Fibroblast of lung (primary cell): ENCODE measurements around the gene RHBDF2.

Experiments used
- EZH2 ChIP-seq: IDR thresholded peaks from 2 replicates; pipeline ENCODE4 v1.5.1; 2012; ENCODE audit warnings: low read length, control low read depth, mild to moderate bottlenecking; ENCODE audit errors: missing control alignments
- TF ChIP-seq, protein P1 (sequence below), 2 donors: IDR thresholded peaks in 1 of 2; conservative IDR thresholded peaks in 1 of 2; 1 replicate in 1 of 2; 2 replicates in 1 of 2; pipeline ENCODE4 v1.5.1; 2011 to 2012; ENCODE audit warnings: low read length in 2 of 2, control low read depth in 1 of 2, inconsistent platforms in 1 of 2, low read depth in 1 of 2, mild to moderate bottlenecking in 1 of 2

DNA sequence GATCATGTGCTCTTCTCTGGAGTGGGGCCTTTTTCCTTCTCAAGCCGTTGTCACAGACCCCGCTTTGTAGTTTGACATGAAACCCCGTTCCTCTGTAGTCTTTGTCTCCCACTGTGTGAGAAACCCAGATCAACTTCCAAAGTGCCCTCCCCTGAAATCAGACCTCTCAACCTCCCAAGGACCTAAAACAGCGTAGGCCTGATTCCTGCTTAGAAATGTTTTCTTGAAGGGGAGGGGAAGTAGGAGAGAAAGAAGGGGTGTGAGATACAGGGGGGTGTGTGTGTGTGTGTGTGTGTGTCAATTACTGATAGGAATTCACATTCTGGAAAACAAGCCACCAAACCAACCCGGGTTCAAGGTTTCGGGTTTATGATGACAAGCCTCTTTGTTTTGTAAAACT is 49.7 kb downstream of the RHBDF2 start:
- TF ChIP-seq, protein P1, sequence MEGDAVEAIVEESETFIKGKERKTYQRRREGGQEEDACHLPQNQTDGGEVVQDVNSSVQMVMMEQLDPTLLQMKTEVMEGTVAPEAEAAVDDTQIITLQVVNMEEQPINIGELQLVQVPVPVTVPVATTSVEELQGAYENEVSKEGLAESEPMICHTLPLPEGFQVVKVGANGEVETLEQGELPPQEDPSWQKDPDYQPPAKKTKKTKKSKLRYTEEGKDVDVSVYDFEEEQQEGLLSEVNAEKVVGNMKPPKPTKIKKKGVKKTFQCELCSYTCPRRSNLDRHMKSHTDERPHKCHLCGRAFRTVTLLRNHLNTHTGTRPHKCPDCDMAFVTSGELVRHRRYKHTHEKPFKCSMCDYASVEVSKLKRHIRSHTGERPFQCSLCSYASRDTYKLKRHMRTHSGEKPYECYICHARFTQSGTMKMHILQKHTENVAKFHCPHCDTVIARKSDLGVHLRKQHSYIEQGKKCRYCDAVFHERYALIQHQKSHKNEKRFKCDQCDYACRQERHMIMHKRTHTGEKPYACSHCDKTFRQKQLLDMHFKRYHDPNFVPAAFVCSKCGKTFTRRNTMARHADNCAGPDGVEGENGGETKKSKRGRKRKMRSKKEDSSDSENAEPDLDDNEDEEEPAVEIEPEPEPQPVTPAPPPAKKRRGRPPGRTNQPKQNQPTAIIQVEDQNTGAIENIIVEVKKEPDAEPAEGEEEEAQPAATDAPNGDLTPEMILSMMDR (conservative IDR thresholded peaks at IDR 0.05 in 1 of 2, IDR thresholded peaks at IDR 0.05 in 1 of 2; ENCODE audit: low read depth in 1 of 2, low read length in 2 of 2): no peak
- no peak for TF ChIP-seq EZH2
